Endometrial microvascular endothelial cells (primary cell): Measurements from ENCODE around the gene RABEP2. TPM values are rescaled to one million over a fixed set of nuclear protein-coding genes. Genes with fewer than 3 reads are reported as not detected.
"Not testable (repeated sequence)": the region's sequence is repeated elsewhere in the genome, so short reads cannot be mapped to it uniquely, and the experiment has no call there.

Experiments
- in situ Hi-C: cut with HindIII; loops from 2 replicates; pipeline ENCODE4 v1.10.0; 2017; ENCODE audit warnings: low sequenced_read_pairs, low pct_unique_long_range_greater_than_20kb; ENCODE audit errors: inconsistent ontology term
- total RNA-seq: library from RNA; depleted of rRNA; stranded (reverse); fragments of >200 nt; gene quantifications from one replicate; pipeline ENCODE4 v1.2.3, GENCODE V29; 2015; ENCODE audit errors: inconsistent ontology term

The RABEP2 gene
- 116 TPM for total RNA-seq

DNA sequence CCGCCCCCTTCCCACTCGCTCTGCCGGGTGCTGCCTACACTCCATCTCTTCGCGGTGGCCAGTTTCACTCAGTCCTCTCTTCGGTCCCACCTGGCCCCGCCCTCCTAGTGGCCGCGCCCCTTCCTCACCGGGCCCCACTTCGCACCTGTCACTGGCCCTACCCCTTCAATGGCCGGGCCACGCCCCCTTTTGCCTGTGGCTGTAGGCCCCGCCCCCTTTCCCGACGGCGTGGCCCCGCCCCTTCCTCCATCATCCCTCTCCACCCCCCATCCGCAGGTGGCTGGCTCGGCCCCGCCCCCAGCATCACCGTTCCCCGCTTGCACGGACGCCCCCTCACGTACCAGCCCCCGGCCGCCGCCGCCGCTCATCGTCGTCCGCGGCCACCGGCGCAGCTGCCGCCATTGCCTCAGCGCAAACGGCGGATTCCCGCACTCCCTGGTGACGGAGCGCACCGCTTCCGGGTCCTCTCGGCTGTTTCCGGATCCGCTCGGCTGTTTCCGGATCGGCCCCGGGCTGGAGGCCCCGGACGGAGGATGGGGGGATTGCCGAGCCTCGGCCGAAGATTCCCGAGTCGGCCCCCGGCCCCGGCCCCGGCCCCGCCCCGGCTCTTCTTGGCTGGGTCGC is at the start of gene RABEP2:
TSS of gene RABEP2 (minus strand) at position 477 of the 624 bp plus-strand sequence. CDS start at position 402, 75 bp downstream.
- in situ Hi-C loops: no loop called here

GRCh38 chr16:28974437-28975157 is 49.6 kb upstream of the RABEP2 start, which contains the start of gene SPNS1:
Gene SPNS1, plus strand, starts transcription at chr16:28974778. Its CDS starts 374 bp downstream, at chr16:28975152.
- in situ Hi-C loops: no loop called here

- in situ Hi-C loops: no loop called here
These were observed 49.0 kb upstream of the RABEP2 start for GRCh38 chr16:28974007-28974436.

GRCh38 chr16:28969696-28970095 is 44.7 kb upstream of the RABEP2 start:
- in situ Hi-C loops: not testable (repeated sequence)

DNA sequence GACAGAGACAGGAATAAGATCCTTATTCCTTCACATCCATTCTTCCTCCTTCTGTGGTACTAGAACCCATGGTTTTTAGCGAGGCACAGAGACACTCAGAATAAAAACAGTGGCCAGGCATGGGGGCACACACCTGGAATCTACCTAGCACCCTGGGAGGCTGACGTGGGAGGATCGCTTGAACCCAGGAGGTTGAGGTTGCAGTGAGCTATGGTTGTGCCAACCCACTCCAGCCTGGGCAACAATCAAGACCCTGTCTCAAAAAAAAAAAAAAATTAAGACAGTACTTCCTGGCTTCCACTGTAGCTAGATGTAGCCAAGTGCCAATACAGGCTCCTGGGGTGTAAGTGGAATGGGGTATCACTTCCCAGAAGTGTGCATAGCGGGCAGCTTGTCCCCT is 42.1 kb upstream of the RABEP2 start:
- in situ Hi-C loops: no loop called here

- in situ Hi-C loops: no loop called here
These were observed 39.5 kb upstream of the RABEP2 start for GRCh38 chr16:28964496-28964895.

- in situ Hi-C loops: no loop called here
These were observed 39.0 kb upstream of the RABEP2 start for GRCh38 chr16:28964072-28964471.

DNA sequence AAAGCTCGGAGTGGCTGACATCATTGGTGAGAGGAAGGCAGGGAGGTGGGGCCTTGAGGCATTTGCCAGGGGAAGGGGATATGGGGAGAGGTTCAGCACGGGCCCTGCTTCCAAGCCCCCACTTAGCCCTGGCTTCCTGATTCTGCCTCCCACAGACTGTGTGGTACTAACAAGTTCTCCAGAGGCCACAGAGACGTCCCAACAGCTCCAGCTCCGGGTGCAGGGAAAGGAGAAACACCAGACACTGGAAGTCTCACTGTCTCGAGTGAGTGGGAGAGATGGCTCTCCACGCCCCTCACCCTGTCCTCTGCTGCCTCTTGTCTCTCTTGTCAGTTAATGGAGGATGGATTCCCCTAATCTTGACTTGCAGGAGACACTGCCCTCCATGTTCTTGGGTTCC is 33.8 kb upstream of the RABEP2 start:
- in situ Hi-C loops: no loop called here

GRCh38 chr16:28958216-28958615 is 33.2 kb upstream of the RABEP2 start:
- in situ Hi-C loops: no loop called here

GRCh38 chr16:28951410-28951943 is 26.4 kb upstream of the RABEP2 start:
- in situ Hi-C loops: no loop called here

DNA sequence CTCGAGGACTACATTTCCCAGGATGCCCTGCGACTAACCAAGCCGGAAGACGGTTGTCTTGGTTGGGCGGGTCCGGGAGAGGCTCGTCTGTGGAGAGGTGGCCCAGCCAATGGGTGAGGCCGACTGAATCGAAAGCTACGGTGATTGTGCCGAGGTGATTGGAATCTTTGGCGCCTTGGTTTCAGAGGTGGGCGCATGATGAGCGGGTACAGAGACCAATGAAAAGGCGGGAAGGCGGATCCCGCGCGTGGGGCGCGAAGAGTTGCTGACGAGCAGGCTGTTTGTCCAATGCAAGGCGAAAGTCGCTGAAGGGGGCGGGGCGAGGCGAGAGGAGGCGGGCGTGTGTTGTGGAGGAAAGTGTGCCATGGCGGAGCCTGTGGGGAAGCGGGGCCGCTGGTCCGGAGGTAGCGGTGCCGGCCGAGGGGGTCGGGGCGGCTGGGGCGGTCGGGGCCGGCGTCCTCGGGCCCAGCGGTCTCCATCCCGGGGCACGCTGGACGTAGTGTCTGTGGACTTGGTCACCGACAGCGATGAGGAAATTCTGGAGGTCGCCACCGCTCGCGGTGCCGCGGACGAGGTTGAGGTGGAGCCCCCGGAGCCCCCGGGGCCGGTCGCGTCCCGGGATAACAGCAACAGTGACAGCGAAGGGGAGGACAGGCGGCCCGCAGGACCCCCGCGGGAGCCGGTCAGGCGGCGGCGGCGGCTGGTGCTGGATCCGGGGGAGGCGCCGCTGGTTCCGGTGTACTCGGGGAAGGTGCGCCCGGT is 25.8 kb upstream of the RABEP2 start, which contains the start of gene NFATC2IP:
TSS of gene NFATC2IP (plus strand) at position 290 of the 762 bp plus-strand sequence. CDS start at position 365, 75 bp downstream.
- in situ Hi-C loops: no loop called here

DNA sequence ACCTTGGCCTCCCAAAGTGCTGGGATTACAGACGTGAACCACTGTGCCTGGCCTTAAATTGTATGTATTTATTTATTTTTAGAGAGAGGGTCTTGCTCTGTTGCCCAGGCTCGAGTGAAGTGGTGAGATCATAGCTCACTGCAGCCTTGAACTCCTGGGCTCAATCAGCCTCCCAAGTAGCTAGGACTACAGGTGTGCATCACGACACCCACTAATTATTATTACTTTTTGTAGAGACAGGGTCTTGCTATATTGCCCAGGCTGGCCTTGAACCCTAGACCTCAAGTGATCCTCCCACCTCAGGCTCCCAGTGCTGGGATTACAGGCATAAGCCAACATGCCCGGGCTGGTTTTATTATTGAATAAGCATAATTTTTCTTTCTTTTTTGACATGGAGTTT is 21.6 kb upstream of the RABEP2 start:
- in situ Hi-C loops: no loop called here

GRCh38 chr16:28943281-28943680 is 18.2 kb upstream of the RABEP2 start:
- in situ Hi-C loops: no loop called here

DNA sequence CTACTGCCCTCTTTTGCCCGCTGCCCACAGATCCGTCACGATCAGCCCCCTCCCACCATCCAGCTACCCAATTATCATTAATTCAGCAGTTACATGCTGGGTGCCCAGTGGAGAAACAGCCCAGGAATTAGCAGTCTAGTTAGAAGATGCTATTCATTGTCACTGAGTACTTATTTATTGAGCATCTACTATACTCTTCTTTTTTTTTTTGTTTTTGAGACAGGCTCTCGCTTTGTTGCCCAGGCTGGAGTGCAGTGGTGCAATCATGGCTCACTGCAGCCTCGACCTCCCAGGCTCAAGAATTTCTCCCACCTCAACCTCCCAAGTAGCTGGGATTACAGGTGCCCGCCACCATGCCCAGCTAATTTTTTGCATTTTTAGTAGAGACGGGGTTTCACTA is 14.8 kb upstream of the RABEP2 start:
- in situ Hi-C loops: not testable (repeated sequence)

DNA sequence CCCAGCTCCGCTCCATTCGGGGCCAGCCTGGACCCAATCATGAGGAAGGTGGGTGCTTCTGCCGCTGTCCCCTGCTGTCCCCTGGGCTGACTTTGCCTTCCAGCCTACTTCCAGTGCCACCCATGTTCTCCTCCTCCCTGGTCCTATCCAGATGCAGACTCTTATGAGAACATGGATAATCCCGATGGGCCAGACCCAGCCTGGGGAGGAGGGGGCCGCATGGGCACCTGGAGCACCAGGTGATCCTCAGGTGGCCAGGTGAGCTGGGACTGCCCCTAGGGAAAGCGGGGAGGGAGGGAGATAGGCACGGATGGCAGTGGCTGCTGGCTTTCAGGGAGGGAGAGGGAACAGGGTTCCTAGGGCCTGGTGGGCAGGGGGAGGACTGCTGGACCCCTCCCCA is 13.7 kb upstream of the RABEP2 start:
- in situ Hi-C loops: no loop called here

DNA sequence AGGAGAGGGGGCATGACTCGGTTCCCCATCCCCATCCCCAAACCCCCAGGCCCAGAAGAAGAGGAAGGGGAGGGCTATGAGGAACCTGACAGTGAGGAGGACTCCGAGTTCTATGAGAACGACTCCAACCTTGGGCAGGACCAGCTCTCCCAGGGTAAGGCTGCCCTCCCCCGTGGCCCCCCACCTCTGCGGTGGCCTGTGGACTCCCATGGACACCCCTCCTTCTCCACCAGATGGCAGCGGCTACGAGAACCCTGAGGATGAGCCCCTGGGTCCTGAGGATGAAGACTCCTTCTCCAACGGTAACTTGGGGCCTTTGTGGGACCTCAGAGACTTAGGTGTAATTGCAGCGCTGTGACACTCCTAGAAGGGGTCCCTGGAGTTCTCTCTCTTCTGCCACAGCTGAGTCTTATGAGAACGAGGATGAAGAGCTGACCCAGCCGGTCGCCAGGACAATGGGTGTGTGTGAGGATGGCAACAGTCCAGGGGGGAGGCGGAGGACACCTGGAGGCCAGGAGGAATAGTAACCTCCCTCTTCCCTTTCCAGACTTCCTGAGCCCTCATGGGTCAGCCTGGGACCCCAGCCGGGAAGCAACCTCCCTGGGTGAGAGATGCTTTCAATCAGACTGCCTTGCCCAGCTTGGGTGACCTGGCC is 12.3 kb upstream of the RABEP2 start:
- in situ Hi-C loops: no loop called here

GRCh38 chr16:28936784-28937155 is 11.7 kb upstream of the RABEP2 start:
- in situ Hi-C loops: no loop called here

GRCh38 chr16:28935924-28936783 is 11.1 kb upstream of the RABEP2 start:
- in situ Hi-C loops: no loop called here
